HG03378 (cell line): ENCODE measurements around the gene TEKT5.

Experiments
- ATAC-seq: cut with Tn5 transposase; IDR thresholded peaks from one replicate; pipeline ENCODE4 v1.9.1; 2021; ENCODE audit warnings: mild to moderate bottlenecking, moderate library complexity; ENCODE audit not compliant: unreplicated experiment

Gene TEKT5

DNA sequence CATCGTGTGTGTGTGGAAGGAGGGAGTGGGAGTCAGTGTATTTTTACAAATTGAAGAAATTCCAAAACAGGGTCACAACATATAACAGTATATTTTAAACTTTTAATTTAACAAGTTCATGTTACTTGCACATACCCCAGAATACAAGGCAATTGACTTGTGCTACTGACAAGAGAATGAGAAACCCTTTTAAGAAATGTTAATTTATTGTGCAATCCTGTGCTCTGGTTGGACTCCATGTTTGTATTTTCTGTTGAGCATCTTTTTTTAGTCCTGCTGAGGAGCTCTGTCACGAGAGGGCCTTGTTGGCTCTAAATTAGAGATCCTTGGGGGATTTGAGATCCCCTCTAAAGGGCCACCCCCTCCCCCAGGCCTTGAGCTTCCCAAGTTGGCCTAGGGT lies 113.2 kb downstream of the TEKT5 start:
- no peak for ATAC-seq

DNA sequence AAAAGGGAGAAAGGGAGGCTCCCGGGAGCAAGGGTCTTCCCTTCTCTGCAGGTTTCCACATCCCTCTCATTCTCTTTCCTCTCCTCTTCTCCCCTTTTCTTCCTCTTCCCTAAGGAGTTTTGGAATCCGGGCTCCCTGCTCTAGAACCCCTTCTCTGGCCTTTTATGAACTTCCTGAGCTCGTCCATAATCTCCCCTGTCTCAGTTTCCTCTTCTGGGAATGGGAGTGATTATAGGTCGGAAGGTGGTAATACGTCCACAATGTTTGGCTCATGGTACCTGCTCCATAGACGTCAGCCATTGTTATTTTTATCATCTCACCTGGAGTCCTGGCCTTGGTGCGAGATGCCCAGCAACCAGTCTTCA lies 113.9 kb downstream of the TEKT5 start:
- ATAC-seq: no peak

GRCh38 chr16:10579965-10580882 lies 114.5 kb downstream of the TEKT5 start, which contains the start of gene EMP2:
EMP2 (minus strand) TSS chr16:10580598; CDS start chr16:10547617, 32,981 bp downstream.
- ATAC-seq: no peak

GRCh38 chr16:10579575-10579964 lies 115.2 kb downstream of the TEKT5 start:
- no peak for ATAC-seq

DNA sequence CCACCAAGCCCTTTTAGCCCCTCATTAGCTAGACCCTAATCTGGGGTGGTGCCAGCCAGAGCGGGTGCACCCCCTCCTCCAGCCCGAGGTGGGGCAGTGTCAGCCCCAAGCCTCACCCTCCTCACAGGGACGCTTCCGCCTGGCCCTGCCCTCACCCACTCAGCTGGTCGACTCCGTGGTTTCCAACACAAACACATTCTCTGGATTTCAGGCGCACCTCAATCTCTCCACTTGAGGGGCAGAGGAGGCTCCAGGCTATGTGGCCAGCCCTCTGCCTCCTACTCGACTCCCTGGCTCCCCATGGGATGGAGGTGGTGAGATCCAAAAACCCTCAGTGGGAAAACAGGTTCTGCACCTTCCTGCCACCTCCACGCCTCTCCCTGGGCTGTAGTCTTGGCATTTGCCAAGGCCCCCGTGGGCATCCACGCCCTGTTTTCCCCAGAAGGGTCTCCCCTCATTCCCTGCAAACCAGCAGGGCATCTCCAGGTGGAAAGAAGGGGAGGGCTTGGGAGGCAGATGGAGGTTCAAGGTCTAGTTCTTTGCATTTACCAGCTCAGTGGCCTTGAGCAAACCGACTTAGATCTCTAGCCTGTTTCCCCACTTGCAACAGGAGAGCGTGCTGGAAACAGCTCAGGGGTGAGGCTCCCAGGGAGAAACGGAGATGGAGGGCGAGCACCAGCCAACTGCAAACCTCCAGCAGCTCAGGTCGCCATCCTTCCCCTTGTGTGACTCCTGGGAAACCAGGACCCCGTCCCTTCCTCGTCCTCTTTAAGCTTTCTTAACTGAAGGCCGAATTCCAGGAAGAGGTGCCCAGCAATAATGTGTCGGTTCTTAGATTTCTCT lies 116.0 kb downstream of the TEKT5 start:
- ATAC-seq: no peak
